ENCODE measurements around the gene MMP28.

The MMP28 gene

GRCh38 chr17:35740997-35741931, 54.2 kb downstream of the MMP28 start:
- no peak for DNase-seq

DNA sequence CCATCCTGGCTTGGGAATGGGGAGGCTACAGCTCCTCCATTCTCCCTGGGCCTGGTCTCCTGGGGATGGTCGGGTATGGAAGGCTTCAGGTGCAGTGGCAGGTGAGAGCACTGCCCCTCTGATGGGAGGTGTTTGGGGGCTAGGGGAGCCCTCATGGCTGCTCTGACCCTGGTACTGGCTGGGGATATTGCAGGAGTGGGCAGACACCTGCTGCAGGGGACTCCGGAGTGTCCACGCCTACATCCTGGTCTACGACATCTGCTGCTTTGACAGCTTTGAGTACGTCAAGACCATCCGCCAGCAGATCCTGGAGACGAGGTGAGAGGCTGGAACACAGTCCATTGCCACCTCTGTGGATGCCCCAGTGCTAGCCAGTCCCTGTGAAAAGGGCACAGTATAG, 55.2 kb downstream of the MMP28 start:
- DNase-seq: no peak

- DNase-seq: no peak
These were observed 56.8 kb downstream of the MMP28 start for GRCh38 chr17:35738519-35739133.

DNA sequence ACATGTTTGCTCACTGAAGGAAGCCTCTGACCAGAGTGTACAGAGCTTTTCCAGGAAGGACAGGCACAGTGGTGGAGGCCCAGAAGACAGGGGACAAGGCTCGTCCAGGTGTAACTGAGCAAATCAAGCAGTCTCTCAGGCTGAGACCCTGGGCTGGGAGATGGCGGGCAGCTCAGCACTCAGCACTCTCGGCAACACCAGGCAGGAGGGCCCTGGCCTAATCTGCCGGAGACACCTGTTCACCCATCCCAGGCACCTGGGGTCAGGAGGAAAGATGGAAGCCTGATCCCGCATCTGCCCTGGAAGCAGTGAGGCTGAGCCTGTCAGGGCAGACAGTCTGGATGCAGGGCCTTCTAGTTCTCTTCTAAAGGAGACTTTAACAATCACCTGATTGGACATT, 59.2 kb downstream of the MMP28 start:
- DNase-seq: no peak

DNA sequence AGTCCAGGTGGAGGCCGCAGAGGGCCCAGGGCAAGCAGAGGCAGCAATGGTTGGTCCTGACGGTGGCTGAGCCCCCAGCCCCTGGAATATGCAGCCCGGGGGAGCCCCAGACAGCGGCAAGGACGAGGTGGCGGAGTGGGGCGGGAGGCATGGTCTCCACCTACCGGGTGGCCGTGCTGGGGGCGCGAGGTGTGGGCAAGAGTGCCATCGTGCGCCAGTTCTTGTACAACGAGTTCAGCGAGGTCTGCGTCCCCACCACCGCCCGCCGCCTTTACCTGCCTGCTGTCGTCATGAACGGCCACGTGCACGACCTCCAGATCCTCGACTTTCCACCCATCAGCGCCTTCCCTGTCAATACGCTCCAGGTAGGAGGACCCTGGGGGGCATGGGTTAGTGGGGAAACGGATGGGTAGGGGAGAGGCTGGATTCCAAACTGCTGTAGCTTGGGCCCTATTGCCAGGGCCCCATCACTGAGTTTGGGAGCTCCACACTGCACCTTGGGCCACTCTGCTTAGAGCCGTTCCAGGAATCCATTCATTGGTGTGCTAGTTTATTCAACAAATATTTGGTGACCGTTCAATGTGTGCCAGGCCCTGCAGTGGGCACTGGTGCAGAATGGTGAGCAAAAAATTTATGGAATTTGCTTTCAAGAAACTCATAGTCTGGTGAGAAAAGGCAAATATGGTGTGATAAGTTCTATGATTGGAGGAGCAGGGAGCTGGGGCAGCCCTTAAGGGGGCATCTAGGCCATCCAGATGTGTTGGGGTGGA, 60.2 kb downstream of the MMP28 start:
- DNase-seq: no peak

DNA sequence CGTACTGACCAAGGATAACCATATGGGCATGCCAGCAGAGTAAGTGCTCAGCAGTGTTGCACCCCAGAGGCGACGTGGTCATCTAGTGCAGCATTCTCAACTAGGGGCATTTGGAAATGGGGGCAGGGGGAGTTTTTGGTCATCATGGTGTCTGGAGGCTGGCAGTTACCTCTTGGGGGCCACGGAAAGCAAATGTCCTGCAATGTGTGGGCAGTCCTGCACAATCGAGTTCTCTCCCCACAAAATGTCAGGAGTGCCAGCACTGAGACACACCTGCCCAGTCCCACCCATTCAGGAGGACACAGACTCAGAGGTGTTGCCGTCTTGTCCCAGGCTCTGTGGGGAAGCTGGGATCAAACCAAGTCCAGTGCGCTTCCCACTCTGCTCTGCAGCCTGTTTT, 61.0 kb downstream of the MMP28 start:
- DNase-seq: no peak

GRCh38 chr17:35733366-35733765, 62.1 kb downstream of the MMP28 start:
- no peak for DNase-seq

- no peak for DNase-seq
These were observed 62.7 kb downstream of the MMP28 start for GRCh38 chr17:35732806-35733136.

DNA sequence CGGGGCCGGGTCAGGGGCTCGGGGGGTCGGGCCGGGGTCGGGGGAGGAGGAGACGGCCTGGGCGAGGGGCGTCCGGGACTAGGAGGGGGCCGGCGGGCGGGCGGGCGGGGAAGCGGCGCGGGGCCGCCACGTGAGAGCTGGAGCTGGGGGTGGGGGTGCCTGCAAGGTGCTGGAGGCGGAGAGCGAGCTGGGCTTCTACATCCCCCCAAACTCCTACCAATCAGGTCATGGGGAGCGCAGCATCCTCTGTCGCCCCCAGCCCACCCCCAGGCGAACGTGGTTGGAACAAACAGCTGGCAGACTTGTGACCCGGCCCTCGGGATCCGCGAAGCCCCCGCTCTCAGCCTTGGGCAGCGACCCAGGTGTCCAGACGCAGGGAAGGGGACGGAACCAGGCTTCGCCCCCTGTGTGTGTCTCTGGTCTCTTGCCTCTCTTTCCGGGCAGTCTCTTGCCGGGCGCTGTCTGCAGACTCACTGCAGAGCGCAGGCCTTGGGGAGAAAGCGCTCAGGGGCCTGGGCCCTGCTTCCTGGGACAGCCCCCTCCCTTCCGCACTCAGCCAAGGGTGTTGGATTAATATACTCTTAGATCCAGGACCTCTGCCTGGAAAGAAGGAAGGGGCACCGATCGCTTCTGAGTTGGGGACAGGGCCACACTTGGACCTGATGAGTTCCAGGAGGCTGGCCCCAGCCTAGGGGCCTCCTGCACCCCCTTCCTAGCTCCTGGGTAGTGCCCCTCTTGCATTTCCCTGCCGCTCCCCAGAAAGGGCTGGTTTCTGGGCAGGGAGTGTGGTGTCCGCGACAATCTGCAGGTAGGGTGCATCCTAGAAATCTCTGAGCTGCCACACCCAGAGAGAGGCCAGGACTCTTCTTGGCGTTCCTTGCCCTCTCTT, 63.3 kb downstream of the MMP28 start:
- no peak for DNase-seq

DNA sequence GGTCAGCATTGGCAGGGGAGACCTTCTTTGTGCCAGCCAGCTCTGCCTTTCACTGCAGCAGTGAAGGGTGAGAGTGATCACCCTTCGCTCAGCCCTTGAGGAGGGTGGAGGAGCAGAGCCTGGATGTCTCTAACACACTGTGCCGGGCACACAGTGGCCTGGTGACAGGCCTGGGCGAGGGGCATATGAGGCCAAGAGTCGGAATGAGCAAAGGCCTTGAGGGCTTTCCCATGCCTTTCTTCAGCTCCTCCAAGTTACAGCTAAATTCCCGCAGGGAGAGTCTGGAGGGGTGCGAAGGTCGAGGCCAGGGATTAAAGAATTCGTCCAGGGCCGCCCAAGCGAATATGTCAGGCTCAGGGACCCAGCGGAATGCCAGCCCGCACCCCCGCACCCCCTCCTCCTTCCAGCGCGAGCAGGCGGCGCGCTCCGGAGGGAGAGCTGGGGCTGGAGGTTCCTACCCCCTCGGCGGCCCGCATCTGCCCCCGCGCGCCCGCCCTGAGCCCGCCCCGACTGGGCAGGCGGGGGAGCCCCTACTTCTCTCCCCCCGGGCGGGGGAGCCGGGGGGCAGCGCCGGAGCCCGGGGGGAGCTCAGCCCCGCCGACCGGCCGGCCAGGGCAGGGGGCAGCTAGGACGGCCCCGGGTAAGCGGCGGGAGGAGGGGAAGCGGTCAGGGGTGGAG, 64.1 kb downstream of the MMP28 start, which contains the start of gene RASL10B:
Gene RASL10B (plus strand): TSS at position 401 of the 678 bp plus-strand sequence. CDS start 3,546 bp downstream, outside the sequence.
- no peak for DNase-seq

DNA sequence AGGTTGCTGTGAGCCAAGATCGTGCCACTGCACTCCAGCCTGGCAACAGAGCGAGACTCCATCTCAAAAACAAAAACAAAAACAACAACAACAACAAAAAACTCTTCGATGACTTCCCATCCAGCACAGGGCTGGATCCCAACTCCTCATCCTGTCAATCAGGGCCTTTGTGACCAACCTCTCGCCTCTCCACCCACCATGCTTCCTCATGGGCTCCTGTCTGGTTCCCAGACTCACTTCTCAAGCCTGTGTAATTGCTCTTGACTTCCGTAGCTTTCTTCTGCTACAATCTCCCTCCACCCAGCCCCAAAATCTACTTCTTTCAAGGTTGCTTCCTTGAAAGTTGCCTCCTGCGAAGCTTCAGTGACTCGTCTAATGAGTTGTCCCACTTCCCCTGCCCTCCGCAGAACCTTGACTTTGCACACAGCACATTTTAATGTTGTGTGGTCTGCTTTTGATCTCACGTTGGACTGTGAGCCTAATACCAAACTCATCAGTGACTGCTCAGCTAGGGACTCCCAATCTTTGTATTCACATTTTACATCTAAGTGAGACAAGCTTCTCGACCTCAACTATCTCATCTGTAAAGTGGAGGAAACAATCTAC, 64.9 kb downstream of the MMP28 start:
- DNase-seq: no peak

- DNase-seq: no peak
These were observed 66.0 kb downstream of the MMP28 start for GRCh38 chr17:35729405-35729833.

- no peak for DNase-seq
These were observed 66.9 kb downstream of the MMP28 start for GRCh38 chr17:35728551-35728950.

DNA sequence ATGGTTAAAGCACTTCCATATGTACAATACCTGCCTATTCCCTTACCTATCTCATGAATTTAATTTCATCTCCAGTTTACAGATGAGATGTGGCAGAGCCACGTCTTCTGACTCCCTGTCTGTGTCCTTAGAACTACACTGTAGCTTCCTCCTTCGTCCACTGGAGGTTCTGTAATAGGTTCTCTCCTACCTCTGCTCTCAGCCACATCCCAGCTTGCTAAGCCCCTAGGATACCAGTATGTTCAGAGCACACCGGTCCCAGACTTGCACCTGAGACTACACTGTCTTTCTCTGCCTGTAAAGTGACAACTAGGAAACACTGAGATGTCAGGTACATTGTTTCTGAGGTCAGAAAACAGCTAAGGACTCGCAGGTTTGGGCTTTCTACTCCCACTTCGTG, 67.8 kb downstream of the MMP28 start:
- DNase-seq: no peak

DNA sequence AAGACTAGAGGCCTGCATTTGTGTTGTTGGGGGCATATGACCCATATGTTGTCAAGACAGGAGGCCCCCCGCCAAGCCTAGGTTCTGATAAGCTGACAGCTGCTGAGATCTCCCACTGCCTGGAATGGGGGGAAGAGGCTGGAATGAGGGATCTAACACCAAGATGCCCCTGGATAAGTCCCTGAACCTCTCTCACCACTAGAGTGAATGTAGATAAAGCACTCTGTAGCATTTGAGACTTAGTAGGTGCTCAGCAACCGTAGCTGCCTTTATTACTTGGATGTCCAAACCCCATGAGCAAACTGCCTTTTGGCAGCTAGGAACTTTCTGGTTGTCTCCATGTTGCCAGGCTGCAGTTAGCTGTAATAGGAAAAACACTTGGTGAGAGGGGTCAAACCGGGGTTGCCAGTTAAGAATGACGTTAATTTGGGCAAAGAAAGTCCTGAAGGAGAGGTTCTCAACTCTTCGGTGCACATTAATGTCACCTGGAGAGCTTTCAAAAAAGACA, 68.4 kb downstream of the MMP28 start:
- DNase-seq: no peak

DNA sequence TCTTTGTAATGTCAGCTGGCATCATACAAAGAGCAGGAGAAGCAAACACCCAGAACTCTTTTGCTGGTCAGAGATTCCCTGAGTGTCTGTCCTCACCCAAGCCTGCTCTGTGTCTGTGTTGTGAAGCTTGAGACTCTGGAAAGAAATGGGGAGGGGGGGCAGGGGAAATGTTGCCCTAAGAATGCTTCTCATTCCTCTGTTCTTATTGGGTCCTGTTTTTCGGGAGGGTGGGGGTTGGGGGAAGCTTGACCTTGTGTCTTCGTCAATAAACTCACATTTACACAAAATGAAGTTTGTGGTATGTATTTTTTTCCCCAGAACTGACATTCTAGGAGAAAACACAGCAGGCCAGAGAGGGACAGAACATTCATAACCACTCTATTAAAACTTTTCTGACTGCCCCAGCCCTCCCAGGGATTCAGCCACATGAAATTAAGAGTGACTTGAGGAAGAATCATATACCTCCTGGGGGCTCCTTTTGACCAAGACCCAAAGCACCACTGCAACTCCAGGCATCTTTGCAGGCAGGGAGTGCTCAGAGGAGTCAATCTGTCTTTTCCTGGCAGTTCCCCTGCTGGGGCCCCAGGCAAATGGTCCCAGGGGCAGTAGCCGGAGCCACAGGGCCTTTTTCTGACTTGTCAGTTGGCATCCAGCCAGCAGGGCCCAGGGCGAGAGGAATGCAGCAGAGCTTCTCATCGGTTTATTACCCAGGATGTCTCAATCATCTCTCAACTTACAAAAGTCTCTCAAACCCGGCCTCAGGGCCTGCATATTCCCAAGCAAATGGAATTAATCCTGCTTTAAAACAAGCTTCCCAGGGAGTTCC, 69.1 kb downstream of the MMP28 start:
- no peak for DNase-seq

- no peak for DNase-seq
These were observed 69.7 kb downstream of the MMP28 start for GRCh38 chr17:35725802-35726126.

- no peak for DNase-seq
These were observed 70.4 kb downstream of the MMP28 start for GRCh38 chr17:35725058-35725457.

GRCh38 chr17:35723735-35724134, 71.7 kb downstream of the MMP28 start:
- no peak for DNase-seq

- no peak for DNase-seq
These were observed 78.0 kb downstream of the MMP28 start for GRCh38 chr17:35717475-35717874.

All from NCI-H2081 treated with DMSO at 0.1 percent for 48 hours (cell line).